ENCODE measurements around the gene TJP1. TPM values are rescaled to one million over a fixed set of nuclear protein-coding genes. Genes with fewer than 3 reads are reported as not detected.

The TJP1 gene
- total RNA-seq, 1 experiment from 2014 or later = 137 TPM

DNA sequence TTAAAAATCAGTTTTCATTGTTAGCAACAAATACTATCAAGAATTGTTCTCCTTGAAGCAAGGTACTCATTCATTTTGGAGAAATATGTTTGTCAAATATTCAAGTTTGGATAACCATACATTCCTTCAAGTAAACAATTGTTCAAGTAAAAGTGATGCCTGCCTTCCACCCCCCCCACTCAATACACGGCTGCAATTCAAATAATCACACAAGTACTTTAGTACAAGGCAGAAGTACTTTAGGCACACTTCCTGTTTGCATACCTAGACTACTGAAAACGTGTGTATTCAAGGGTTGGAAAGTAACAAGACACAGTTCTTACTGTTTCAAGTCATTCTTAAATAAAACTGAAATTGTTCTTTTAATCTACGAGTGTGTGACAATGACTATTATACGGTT is 45.4 kb downstream of the TJP1 start:
- Mint-ChIP-seq H3K4me3 (ENCODE audit: unreplicated experiment) (no peak overlapping the region), H3K4me1 (ENCODE audit: insufficient read depth, unreplicated experiment) (peaks cover 30% of the 10 kb centered on the region), H3K9me3 (ENCODE audit: unreplicated experiment) (peaks cover 12% of the 10 kb centered on the region), H3K36me3 (ENCODE audit: insufficient read depth, unreplicated experiment) (peaks cover 6% of the 10 kb centered on the region), H3K27me3 (ENCODE audit: insufficient read depth, unreplicated experiment) (no peaks in the 10 kb centered on the region), H3K27ac (ENCODE audit: low read depth, unreplicated experiment) (no peak overlapping the region)
- intact Hi-C loops (cut with micrococcal nuclease) = no loop called here
- no peak for DNase-seq (ENCODE audit: unreplicated experiment)
- ChIA-PET POLR2A (interaction anchor here (1.2 to 1.3 kb wide), 3 partner anchors 13 to 147 kb away, joined by 3 to 4 read pairs (median 3); no protein-coding TSS in a partner anchor), CTCF (interaction anchor here (0.7 to 0.9 kb wide), 2 partner anchors 8 to 298 kb away, joined by 3 to 4 read pairs; no protein-coding TSS in a partner anchor)
- BruUV-seq (replicated peaks) = no TSS peak
- TF ChIP-seq, protein P1, sequence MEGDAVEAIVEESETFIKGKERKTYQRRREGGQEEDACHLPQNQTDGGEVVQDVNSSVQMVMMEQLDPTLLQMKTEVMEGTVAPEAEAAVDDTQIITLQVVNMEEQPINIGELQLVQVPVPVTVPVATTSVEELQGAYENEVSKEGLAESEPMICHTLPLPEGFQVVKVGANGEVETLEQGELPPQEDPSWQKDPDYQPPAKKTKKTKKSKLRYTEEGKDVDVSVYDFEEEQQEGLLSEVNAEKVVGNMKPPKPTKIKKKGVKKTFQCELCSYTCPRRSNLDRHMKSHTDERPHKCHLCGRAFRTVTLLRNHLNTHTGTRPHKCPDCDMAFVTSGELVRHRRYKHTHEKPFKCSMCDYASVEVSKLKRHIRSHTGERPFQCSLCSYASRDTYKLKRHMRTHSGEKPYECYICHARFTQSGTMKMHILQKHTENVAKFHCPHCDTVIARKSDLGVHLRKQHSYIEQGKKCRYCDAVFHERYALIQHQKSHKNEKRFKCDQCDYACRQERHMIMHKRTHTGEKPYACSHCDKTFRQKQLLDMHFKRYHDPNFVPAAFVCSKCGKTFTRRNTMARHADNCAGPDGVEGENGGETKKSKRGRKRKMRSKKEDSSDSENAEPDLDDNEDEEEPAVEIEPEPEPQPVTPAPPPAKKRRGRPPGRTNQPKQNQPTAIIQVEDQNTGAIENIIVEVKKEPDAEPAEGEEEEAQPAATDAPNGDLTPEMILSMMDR (IDR thresholded peaks at IDR 0.05; ENCODE audit: unreplicated experiment) = no peak

DNA sequence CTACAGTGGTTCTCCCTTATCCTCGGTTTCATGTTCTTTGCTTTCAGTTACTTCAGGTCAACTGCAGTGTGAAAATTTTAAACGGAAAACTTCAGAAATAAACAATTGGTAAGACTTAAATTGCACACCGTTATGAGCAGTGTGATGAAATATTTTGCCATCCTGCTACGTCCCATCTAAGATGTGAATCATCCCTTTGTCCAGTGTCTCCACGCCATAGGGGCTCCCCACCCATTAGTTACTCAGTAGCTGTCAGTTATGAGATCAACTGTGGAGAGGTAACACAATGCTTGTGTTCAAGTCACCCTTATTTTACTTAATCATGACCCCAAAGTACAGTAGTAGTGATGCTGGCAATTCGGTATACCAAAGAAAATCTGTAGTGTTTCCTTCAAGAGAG is 47.4 kb downstream of the TJP1 start:
- POLR2A ChIA-PET = interaction anchor here (1.0 to 1.5 kb wide), 2 partner anchors 11 to 30 kb away, joined by 3 to 4 read pairs; no protein-coding TSS in a partner anchor
- CTCF ChIA-PET = no interaction called here
- no peaks in the 10 kb centered on the region for H3K27me3 Mint-ChIP-seq (ENCODE audit: insufficient read depth, unreplicated experiment)
- intact Hi-C loops (cut with micrococcal nuclease) = loop anchor here (2.0 kb wide), 1 partner anchor 46 kb away; no protein-coding TSS in a partner anchor
- no TSS peak for BruUV-seq (replicated peaks)
- peak overlapping the region; percentile 8 for H3K4me3 Mint-ChIP-seq (ENCODE audit: unreplicated experiment)
- TF ChIP-seq, protein P1 (IDR thresholded peaks at IDR 0.05; ENCODE audit: unreplicated experiment) = no peak
- H3K36me3 Mint-ChIP-seq (ENCODE audit: insufficient read depth, unreplicated experiment) = peaks cover 23% of the 10 kb centered on the region
- H3K4me1 Mint-ChIP-seq (ENCODE audit: insufficient read depth, unreplicated experiment) = peaks cover 30% of the 10 kb centered on the region
- DNase-seq (ENCODE audit: unreplicated experiment) = peak; percentile 88
- no peaks in the 10 kb centered on the region for H3K9me3 Mint-ChIP-seq (ENCODE audit: unreplicated experiment)
- peak overlapping the region; percentile 81 for H3K27ac Mint-ChIP-seq (ENCODE audit: low read depth, unreplicated experiment)

DNA sequence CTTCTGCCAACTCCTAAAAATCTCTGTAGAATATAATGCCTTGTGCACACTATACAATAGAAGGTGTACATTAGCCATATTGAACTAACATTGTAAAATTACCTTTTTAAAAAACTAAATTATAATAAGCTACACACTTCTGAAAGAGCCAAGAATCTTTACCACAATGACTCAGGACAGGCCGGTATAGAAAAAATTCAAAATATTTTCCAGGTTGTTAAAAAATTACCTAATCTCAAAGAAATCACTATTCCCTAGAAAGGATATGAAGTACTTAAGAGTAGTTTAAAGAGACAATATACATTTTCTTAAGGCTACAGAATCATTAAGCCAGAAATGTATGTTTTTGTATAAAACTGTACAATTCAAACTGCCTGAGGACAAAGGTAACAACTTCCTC is 48.5 kb downstream of the TJP1 start:
- POLR2A ChIA-PET = interaction anchor here (0.6 to 1.3 kb wide), 5 partner anchors 9 to 300 kb away, joined by 3 to 4 read pairs (median 3); no protein-coding TSS in a partner anchor
- intact Hi-C loops (cut with micrococcal nuclease) = loop anchor here (2.0 kb wide), 1 partner anchor 47 kb away; no protein-coding TSS in a partner anchor
- TF ChIP-seq, protein P1 (IDR thresholded peaks at IDR 0.05; ENCODE audit: unreplicated experiment) = no peak
- peaks cover 25% of the 10 kb centered on the region for H3K4me1 Mint-ChIP-seq (ENCODE audit: insufficient read depth, unreplicated experiment)
- H3K9me3 Mint-ChIP-seq (ENCODE audit: unreplicated experiment) = no peaks in the 10 kb centered on the region
- CTCF ChIA-PET = no interaction called here
- peaks cover 25% of the 10 kb centered on the region for H3K36me3 Mint-ChIP-seq (ENCODE audit: insufficient read depth, unreplicated experiment)
- H3K27ac Mint-ChIP-seq (ENCODE audit: low read depth, unreplicated experiment) = peak overlapping the region; percentile 81
- H3K27me3 Mint-ChIP-seq (ENCODE audit: insufficient read depth, unreplicated experiment) = no peaks in the 10 kb centered on the region
- H3K4me3 Mint-ChIP-seq (ENCODE audit: unreplicated experiment) = no peak overlapping the region
- BruUV-seq (replicated peaks) = no TSS peak
- DNase-seq (ENCODE audit: unreplicated experiment) = no peak

DNA sequence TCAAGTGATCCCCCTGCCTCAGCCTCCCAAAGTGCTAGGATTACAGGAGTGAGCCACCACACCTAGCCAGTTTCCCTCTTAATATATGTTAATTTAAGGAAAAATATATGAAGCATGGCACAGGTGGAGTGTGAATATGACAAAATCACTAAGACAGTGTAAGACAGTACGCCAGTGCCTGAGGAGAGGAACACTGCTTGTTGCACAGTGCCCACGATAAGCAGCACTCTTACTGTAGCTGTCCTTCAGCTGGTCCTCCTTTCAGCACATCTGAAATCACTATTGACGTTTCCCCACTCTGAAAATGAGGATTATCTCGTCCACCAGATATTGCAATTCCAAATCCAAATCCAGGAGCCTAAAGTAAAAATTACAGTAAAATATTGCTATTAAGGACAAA is 49.3 kb downstream of the TJP1 start:
- Mint-ChIP-seq H3K4me3 (ENCODE audit: unreplicated experiment) (no peak overlapping the region), H3K9me3 (ENCODE audit: unreplicated experiment) (no peaks in the 10 kb centered on the region), H3K27me3 (ENCODE audit: insufficient read depth, unreplicated experiment) (no peaks in the 10 kb centered on the region), H3K27ac (ENCODE audit: low read depth, unreplicated experiment) (peak overlapping the region; percentile 81), H3K36me3 (ENCODE audit: insufficient read depth, unreplicated experiment) (peaks cover 28% of the 10 kb centered on the region), H3K4me1 (ENCODE audit: insufficient read depth, unreplicated experiment) (peaks cover 25% of the 10 kb centered on the region)
- no peak for DNase-seq (ENCODE audit: unreplicated experiment)
- CTCF ChIA-PET = no interaction called here
- POLR2A ChIA-PET = interaction anchor here (0.8 kb wide), 1 partner anchor 149 kb away, joined by 4 read pairs; no protein-coding TSS in a partner anchor
- intact Hi-C loops (cut with micrococcal nuclease) = no loop called here
- TF ChIP-seq, protein P1 (IDR thresholded peaks at IDR 0.05; ENCODE audit: unreplicated experiment) = no peak
- no TSS peak for BruUV-seq (replicated peaks)
